ENCODE results near the gene AFAP1L2. TPM values are rescaled to one million over a fixed set of nuclear protein-coding genes. Genes with fewer than 3 reads are reported as not detected.

AFAP1L2 gene
- total RNA-seq, 3 donors from 2014 or later = 6.7 to 23.4 (median 11.6) TPM

DNA sequence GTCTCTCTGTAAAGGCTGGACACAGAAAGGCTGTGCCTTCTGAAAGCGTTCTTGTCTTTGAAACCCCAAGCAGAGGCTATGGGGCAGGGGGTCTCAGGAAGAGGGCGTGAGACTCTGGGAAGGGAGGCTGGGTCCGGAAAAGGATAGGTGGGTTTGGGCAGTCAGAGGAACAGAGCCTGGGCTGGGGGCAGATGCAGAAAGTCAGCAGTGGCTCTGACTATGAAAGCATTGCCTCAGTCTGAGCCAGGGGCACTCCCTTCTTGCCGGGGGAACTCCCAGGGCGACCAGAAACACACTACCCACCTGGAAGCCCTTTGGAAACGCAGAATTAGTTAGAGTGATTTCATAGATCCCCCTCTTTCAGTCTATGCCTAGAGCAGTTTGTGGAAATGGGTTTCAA, 93.3 kb downstream of the AFAP1L2 start:
- intact Hi-C loops (cut with DNase I, micrococcal nuclease) = no loop called here
- H3K4me3 ChIP-seq = no peak overlapping the region
- no peaks in the 10 kb centered on the region for H3K36me3 ChIP-seq (ENCODE audit: low read depth)
- no peaks in the 10 kb centered on the region for H3K4me1 ChIP-seq (ENCODE audit: low read depth)
- TF ChIP-seq, protein P1, sequence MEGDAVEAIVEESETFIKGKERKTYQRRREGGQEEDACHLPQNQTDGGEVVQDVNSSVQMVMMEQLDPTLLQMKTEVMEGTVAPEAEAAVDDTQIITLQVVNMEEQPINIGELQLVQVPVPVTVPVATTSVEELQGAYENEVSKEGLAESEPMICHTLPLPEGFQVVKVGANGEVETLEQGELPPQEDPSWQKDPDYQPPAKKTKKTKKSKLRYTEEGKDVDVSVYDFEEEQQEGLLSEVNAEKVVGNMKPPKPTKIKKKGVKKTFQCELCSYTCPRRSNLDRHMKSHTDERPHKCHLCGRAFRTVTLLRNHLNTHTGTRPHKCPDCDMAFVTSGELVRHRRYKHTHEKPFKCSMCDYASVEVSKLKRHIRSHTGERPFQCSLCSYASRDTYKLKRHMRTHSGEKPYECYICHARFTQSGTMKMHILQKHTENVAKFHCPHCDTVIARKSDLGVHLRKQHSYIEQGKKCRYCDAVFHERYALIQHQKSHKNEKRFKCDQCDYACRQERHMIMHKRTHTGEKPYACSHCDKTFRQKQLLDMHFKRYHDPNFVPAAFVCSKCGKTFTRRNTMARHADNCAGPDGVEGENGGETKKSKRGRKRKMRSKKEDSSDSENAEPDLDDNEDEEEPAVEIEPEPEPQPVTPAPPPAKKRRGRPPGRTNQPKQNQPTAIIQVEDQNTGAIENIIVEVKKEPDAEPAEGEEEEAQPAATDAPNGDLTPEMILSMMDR (IDR thresholded peaks at IDR 0.05) = no peak
- H3K9me3 ChIP-seq = no peaks in the 10 kb centered on the region
- DNase-seq = no peak
- ATAC-seq = no peak

DNA sequence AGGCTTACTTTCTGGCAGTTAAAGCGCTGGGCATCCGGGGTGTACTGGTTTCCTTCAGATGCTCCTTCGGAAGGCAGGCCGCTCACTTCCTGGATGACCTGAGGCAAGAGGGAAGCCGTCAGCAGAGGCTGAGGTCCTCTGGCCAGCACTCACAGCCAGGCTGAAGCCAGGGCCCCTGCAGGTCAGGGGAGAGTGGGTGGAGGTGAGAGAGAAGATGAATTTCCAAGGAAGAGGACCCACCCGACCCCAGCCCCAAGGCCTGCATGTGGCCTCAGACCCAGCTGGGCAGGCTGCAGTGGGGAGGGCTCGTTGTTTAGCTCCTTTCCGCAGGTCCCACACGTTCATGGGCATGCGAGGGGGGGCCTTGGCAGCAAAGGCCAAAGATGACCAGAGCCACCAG, 94.0 kb downstream of the AFAP1L2 start:
- no peak for ATAC-seq
- no peak for DNase-seq
- H3K4me1 ChIP-seq (ENCODE audit: low read depth) = no peaks in the 10 kb centered on the region
- no peak overlapping the region for H3K4me3 ChIP-seq
- no peaks in the 10 kb centered on the region for H3K36me3 ChIP-seq (ENCODE audit: low read depth)
- TF ChIP-seq, protein P1 (IDR thresholded peaks at IDR 0.05) = no peak
- intact Hi-C loops (cut with DNase I, micrococcal nuclease) = no loop called here
- H3K9me3 ChIP-seq = no peaks in the 10 kb centered on the region

DNA sequence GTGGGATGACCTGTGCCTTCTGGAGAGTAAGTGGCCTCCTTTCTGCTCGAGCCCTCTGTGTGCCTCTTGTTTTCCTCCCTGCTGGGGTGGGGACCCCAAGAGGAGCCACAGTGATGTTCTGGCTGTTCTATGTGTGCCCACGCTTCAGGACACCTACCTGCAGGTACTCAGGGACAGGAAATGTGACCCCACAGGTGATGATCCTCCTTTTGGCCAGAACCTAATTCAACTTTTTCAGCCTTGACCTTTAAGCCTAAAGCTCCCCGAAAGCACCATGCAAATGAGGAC, 95.0 kb downstream of the AFAP1L2 start:
- no peak for ATAC-seq
- DNase-seq = no peak
- Histone ChIP-seq H3K9me3 (no peaks in the 10 kb centered on the region), H3K4me3 (no peak overlapping the region), H3K36me3 (ENCODE audit: low read depth) (no peaks in the 10 kb centered on the region), H3K4me1 (ENCODE audit: low read depth) (peaks cover 4% of the 10 kb centered on the region)
- intact Hi-C loops (cut with DNase I, micrococcal nuclease) = loop anchor here (10.0 kb wide), 2 partner anchors 125 to 235 kb away; no protein-coding TSS in a partner anchor
- TF ChIP-seq, protein P1 (IDR thresholded peaks at IDR 0.05) = no peak

DNA sequence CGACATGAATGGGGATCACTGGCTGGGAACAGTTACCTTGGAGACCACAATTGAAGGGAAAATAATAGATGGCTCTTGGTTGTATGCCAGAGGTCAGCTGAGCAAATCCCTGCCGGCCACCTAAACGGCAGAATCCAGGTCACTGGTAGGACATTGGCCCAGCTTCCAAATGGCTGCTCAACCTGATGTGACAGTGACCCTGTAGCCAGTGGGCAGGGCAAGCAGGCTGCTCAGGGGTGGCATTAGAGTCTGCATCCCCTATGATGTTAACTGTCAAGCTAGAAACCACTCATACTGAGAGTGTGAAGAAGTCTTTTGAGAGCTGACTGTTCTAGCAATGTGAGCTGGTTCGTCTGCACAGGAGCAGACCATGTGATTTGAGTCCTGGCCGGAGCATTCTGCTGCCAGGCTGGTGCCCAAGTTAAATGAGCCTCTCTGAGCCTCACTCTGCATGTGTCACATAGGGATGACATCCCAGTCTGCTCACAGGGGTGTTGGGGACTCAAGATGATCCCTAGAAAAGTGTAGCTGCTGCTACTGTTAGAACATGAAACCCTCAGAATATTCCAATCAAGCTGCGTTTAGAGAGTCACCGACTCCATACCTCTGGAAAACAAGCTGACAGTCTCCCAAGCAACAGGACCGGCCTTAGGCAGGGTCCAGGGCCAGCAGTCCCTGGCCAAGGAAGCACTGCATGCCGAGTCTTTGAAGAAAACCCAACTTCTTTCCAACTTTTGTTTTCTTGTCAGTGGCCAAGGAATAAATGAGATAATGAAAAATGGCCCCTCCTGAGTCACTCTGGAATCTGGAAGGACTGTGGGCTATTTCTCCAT, 95.6 kb downstream of the AFAP1L2 start:
- intact Hi-C loops (cut with DNase I, micrococcal nuclease) = loop anchor here (10.0 kb wide), 2 partner anchors 126 to 236 kb away; no protein-coding TSS in a partner anchor
- TF ChIP-seq, protein P1 (IDR thresholded peaks at IDR 0.05) = no peak
- DNase-seq = no peak

GRCh38 chr10:114307731-114308130, 96.6 kb downstream of the AFAP1L2 start:
- ATAC-seq (no peak), DNase-seq (no peak)
- Histone ChIP-seq H3K4me3 (no peak overlapping the region), H3K4me1 (ENCODE audit: low read depth) (peaks cover 7% of the 10 kb centered on the region), H3K36me3 (ENCODE audit: low read depth) (no peaks in the 10 kb centered on the region), H3K9me3 (no peaks in the 10 kb centered on the region)
- intact Hi-C loops (cut with DNase I, micrococcal nuclease) = loop anchor here (10.0 kb wide), 2 partner anchors 127 to 237 kb away; no protein-coding TSS in a partner anchor
- TF ChIP-seq, protein P1 (IDR thresholded peaks at IDR 0.05) = no peak

More for the DNA sequence above, 95.6 kb downstream of the AFAP1L2 start:
- Histone ChIP-seq H3K36me3 (ENCODE audit: low read depth) (no peaks in the 10 kb centered on the region), H3K4me3 (no peak overlapping the region), H3K9me3 (no peaks in the 10 kb centered on the region), H3K4me1 (ENCODE audit: low read depth) (peaks cover 7% of the 10 kb centered on the region)
- ATAC-seq = no peak
